BE2C (cell line): ENCODE data around the gene RMND1.

Experiments used
- DNase-seq: peaks from one replicate; pipeline ENCODE4 v3.0.0-alpha.2; 2020
- H3K27me3 ChIP-seq: fragments of 250-450 bp; sonication (Bioruptor Pico); 2 replicates; pipeline ENCODE4 v1.5.1; 2020; ENCODE audit warnings: mild to moderate bottlenecking
- H3K36me3 ChIP-seq: fragments of 250-450 bp; sonication (Bioruptor Pico); 2 replicates; pipeline ENCODE4 v1.5.1; 2020; ENCODE audit warnings: mild to moderate bottlenecking
- H3K4me1 ChIP-seq: fragments of 250-450 bp; sonication (Bioruptor Pico); 2 replicates; pipeline ENCODE4 v1.5.1; 2020
- H3K4me3 ChIP-seq: 2 replicates; pipeline ENCODE4 v1.5.1; 2011; ENCODE audit warnings: low read depth, low read length
- H3K9me3 ChIP-seq: fragments of 250-450 bp; sonication (Bioruptor Pico); 2 replicates; pipeline ENCODE4 v1.5.1; 2020
- CTCF ChIP-seq: IDR thresholded peaks from 2 replicates; pipeline ENCODE4 v1.5.1; 2012; ENCODE audit warnings: mild to moderate bottlenecking, low read depth, low read length

The RMND1 gene

GRCh38 chr6:151392427-151392826, 59.5 kb downstream of the RMND1 start:
- H3K36me3 ChIP-seq, result peaks cover 15% of the 10 kb centered on the region
- no peak for TF ChIP-seq CTCF
- peak overlapping the region; percentile 89 for H3K4me3 ChIP-seq
- no peaks in the 10 kb centered on the region for H3K27me3 ChIP-seq
- H3K4me1 ChIP-seq, result peaks cover 4% of the 10 kb centered on the region
- no peak for DNase-seq
- no peaks in the 10 kb centered on the region for H3K9me3 ChIP-seq

GRCh38 chr6:151391471-151392413, 60.2 kb downstream of the RMND1 start, which contains the start of gene ZBTB2:
TSS of gene ZBTB2 (minus strand) at chr6:151391559. CDS start at chr6:151373637, 17,922 bp downstream.
- Histone ChIP-seq H3K27me3 (no peaks in the 10 kb centered on the region), H3K4me1 (peaks cover 4% of the 10 kb centered on the region), H3K9me3 (no peaks in the 10 kb centered on the region), H3K4me3 (peak within 1 kb of the TSS; percentile 89), H3K36me3 (peaks cover 10% of the 10 kb centered on the region)
- DNase-seq, result peak; percentile 83
- TF ChIP-seq CTCF, result no peak

- peaks cover 7% of the 10 kb centered on the region; the same call in 1 of the 2 replicates for H3K36me3 ChIP-seq
- peak overlapping the region; percentile 89 for H3K4me3 ChIP-seq
- no peaks in the 10 kb centered on the region for H3K9me3 ChIP-seq
- no peak for TF ChIP-seq CTCF
- peaks cover 4% of the 10 kb centered on the region for H3K4me1 ChIP-seq
- no peaks in the 10 kb centered on the region for H3K27me3 ChIP-seq
- DNase-seq, result peak; percentile 87
Measured at GRCh38 chr6:151390851-151391470, 61.0 kb downstream of the RMND1 start.

GRCh38 chr6:151390276-151390850, 61.6 kb downstream of the RMND1 start:
- peaks cover 7% of the 10 kb centered on the region; the same call in 1 of the 2 replicates for H3K36me3 ChIP-seq
- H3K27me3 ChIP-seq, result no peaks in the 10 kb centered on the region
- no peaks in the 10 kb centered on the region for H3K9me3 ChIP-seq
- H3K4me3 ChIP-seq, result peak overlapping the region; percentile 89
- no peak for TF ChIP-seq CTCF
- H3K4me1 ChIP-seq, result peaks cover 4% of the 10 kb centered on the region
- peak; percentile 98 for DNase-seq

GRCh38 chr6:151389618-151390275, 62.2 kb downstream of the RMND1 start:
- Histone ChIP-seq H3K27me3 (no peaks in the 10 kb centered on the region), H3K4me1 (peaks cover 4% of the 10 kb centered on the region), H3K9me3 (no peaks in the 10 kb centered on the region), H3K36me3 (peaks cover 7% of the 10 kb centered on the region; the same call in 1 of the 2 replicates), H3K4me3 (peak overlapping the region; percentile 89)
- TF ChIP-seq CTCF, result no peak
- DNase-seq, result peak; percentile 66
